Hepatocyte (in vitro differentiated cells): ENCODE measurements around the gene POU2AF1. TPM values are rescaled to one million over a fixed set of nuclear protein-coding genes. Genes with fewer than 3 reads are reported as not detected.

Source experiments
- DNase-seq: peaks from one replicate; pipeline ENCODE4 v3.0.0-alpha.2; 2016; ENCODE audit warnings: low spot score
- H2AFZ ChIP-seq: fragments of 200-600 bp; sonication (generic); 2 replicates; pipeline ENCODE4 v1.6.0; 2016; ENCODE audit warnings: antibody characterized with exemption, mild to moderate bottlenecking
- H3K27ac ChIP-seq: fragments of 200-600 bp; sonication (generic); 2 replicates; pipeline ENCODE4 v1.5.1; 2016; ENCODE audit warnings: mild to moderate bottlenecking
- H3K27me3 ChIP-seq: fragments of 200-600 bp; sonication (generic); 2 replicates; pipeline ENCODE4 v1.6.1; 2016
- H3K36me3 ChIP-seq: fragments of 200-600 bp; sonication (generic); replicated peaks from 2 replicates; pipeline ENCODE4 v1.5.1; 2016; ENCODE audit warnings: low read depth; ENCODE audit not compliant: insufficient read depth
- H3K4me1 ChIP-seq: fragments of 200-600 bp; sonication (generic); 2 replicates; pipeline ENCODE4 v1.5.1; 2016; ENCODE audit warnings: mild to moderate bottlenecking, moderate library complexity; ENCODE audit not compliant: insufficient read depth
- H3K4me2 ChIP-seq: fragments of 200-600 bp; sonication (generic); 2 replicates; pipeline ENCODE4 v1.6.0; 2016
- H3K4me3 ChIP-seq: fragments of 200-600 bp; sonication (generic); 2 replicates; pipeline ENCODE4 v1.5.1; 2016; ENCODE audit warnings: mild to moderate bottlenecking
- H3K79me2 ChIP-seq: fragments of 200-600 bp; sonication (generic); 2 replicates; pipeline ENCODE4 v1.6.0; 2017; ENCODE audit warnings: mild to moderate bottlenecking
- H3K9me2 ChIP-seq: fragments of 200-600 bp; sonication (generic); replicated peaks from 2 replicates; pipeline ENCODE4 v1.6.0; 2017; ENCODE audit warnings: mild to moderate bottlenecking; ENCODE audit not compliant: insufficient read depth
- H3K9me3 ChIP-seq: fragments of 200-600 bp; sonication (generic); 2 replicates; pipeline ENCODE4 v1.5.1; 2016; ENCODE audit warnings: low read depth, mild to moderate bottlenecking
- H4K20me1 ChIP-seq: fragments of 200-600 bp; sonication (generic); 2 replicates; pipeline ENCODE4 v1.6.0; 2016; ENCODE audit warnings: mild to moderate bottlenecking; ENCODE audit not compliant: insufficient read depth, poor library complexity, severe bottlenecking
- EZH2 ChIP-seq: fragments of 200-600 bp; sonication (generic); IDR thresholded peaks from 2 replicates; pipeline ENCODE4 v1.6.1; 2016; ENCODE audit warnings: antibody characterized with exemption, mild to moderate bottlenecking, borderline replicate concordance
- EZH2phosphoT487 ChIP-seq: fragments of 200-600 bp; sonication (generic); IDR thresholded peaks from one replicate; pipeline ENCODE4 v1.6.1; 2018; ENCODE audit warnings: antibody characterized with exemption, mild to moderate bottlenecking, low read depth, moderate library complexity; ENCODE audit not compliant: unreplicated experiment, severe bottlenecking
- WGBS: methylation state at CpG from one replicate; pipeline ENCODE4 v1.1.6; 2016; ENCODE audit warnings: low lambda C conversion rate; ENCODE audit errors: missing lambda C conversion rate; 5-methylcytosine and 5-hydroxymethylcytosine counted together
- polyA plus RNA-seq: library from polyadenylated mRNA; unstranded; fragments of >200 nt; fragmentation: Nextera tagmentation; extraction: Ambion mirVana; gene quantifications from 2 replicates; pipeline ENCODE4 v1.2.1, GENCODE V29; 2016
- total RNA-seq: library from RNA; depleted of rRNA; stranded (reverse); fragments of >200 nt; gene quantifications from 2 replicates; pipeline ENCODE4 v1.2.3, GENCODE V29; 2014
- TF ChIP-seq, protein P1 (sequence below): fragments of 200-600 bp; sonication (generic); IDR thresholded peaks from 2 replicates; pipeline ENCODE4 v1.5.1; 2016; ENCODE audit warnings: antibody characterized with exemption, mild to moderate bottlenecking; ENCODE audit not compliant: poor library complexity

The POU2AF1 gene
- total and polyA plus RNA-seq, 2 experiments from 2014 or later, result 0.06 to 0.23 TPM

DNA sequence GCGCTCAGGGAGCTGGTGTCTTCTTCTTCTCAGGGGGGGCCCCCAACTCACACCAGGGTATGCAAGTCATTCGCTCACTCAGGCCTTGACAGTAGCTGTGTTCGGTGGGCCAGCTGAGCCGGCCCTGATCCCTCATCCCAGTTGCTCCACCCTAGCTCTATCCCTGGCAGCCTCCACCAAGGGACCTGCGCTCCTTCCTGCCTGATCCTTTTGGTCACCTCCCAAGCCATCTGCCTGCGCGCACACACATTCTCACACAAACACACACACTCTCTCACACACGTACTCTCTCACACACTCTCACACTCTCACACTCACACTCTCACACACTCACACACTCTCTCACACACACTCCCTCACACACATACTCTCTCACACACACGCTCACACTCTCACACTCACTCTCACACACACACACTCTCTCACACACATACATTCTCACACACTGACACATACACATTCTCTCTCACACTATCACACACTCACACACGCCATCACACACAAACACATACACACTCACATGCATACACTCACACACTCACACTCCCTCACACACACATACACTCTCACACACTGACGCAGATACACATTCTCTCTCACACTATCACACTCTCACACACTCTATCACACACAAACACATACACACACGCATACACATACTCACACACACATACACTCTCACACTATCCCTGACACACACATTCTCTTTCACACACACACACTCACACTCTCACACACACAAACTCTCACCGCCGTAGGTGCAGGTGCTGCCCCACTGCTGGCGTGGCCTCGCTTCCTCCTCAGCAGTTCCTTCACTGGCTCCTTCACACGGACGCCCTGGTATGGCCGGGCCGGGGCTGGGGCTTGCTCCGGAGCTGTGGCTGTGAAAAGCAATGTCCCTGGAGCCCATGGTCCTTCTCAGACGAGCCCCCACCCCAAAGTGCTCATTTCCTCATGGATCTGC, 20.8 kb downstream of the POU2AF1 start:
- no peak for DNase-seq
- no peaks in the 10 kb centered on the region for H3K9me2 ChIP-seq
- no peaks in the 10 kb centered on the region for H3K27me3 ChIP-seq
- no peaks in the 10 kb centered on the region for H3K79me2 ChIP-seq
- TF ChIP-seq EZH2phosphoT487, result no peak
- TF ChIP-seq EZH2, result no peak
- TF ChIP-seq, protein P1, sequence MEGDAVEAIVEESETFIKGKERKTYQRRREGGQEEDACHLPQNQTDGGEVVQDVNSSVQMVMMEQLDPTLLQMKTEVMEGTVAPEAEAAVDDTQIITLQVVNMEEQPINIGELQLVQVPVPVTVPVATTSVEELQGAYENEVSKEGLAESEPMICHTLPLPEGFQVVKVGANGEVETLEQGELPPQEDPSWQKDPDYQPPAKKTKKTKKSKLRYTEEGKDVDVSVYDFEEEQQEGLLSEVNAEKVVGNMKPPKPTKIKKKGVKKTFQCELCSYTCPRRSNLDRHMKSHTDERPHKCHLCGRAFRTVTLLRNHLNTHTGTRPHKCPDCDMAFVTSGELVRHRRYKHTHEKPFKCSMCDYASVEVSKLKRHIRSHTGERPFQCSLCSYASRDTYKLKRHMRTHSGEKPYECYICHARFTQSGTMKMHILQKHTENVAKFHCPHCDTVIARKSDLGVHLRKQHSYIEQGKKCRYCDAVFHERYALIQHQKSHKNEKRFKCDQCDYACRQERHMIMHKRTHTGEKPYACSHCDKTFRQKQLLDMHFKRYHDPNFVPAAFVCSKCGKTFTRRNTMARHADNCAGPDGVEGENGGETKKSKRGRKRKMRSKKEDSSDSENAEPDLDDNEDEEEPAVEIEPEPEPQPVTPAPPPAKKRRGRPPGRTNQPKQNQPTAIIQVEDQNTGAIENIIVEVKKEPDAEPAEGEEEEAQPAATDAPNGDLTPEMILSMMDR, result no peak
- WGBS, result 87% methylated on average over 21 of the region's 22 CpGs
- no peak overlapping the region for H2AFZ ChIP-seq
- H3K9me3 ChIP-seq, result no peaks in the 10 kb centered on the region
- H3K4me1 ChIP-seq, result peaks cover 28% of the 10 kb centered on the region
- H3K4me3 ChIP-seq, result no peak overlapping the region
- H4K20me1 ChIP-seq, result no peaks in the 10 kb centered on the region
- H3K36me3 ChIP-seq, result no peaks in the 10 kb centered on the region
- no peak overlapping the region for H3K4me2 ChIP-seq
- H3K27ac ChIP-seq, result no peak overlapping the region

DNA sequence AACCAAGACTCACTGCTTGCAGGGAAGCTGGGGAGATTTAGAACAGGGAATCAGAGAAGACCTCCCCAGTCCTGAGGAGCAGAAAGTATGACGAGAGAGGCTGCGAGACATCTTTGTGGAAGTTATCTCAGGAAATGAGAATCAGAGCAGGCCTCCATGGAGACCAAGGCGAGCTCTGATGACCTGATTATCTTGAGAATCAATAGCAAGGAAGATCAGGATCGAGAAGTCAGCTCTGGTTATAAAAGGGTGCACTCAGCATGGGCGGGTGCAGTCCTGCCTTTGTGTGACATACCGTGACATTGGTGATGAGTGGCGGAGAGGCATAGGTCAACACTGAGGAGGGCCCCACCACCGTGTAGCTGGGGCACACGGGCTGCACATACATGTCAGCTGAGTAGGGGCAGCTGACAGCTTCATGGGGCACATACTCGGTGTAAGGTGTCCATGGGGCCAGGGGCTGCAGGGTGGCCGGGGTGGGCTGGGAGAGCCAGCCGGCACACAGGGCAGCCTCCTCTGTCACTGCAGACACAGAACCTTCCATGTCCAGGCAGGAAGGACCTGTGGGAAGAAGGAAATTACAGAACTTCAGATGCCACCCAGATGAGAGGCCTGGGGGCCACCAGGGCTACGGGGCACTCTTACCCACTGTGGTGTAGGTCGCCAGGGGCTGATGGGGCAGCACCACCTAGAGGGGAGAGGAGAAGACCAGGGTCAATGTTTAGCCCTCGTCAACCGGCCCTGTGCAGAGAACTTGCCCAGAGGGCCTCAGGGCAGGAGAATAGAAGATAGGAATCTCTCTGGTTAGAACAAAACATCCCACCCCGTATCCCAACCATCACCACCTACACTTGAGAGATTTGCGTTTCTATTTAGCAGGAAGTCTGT, 21.7 kb downstream of the POU2AF1 start:
- H3K9me3 ChIP-seq, result no peaks in the 10 kb centered on the region
- no peaks in the 10 kb centered on the region for H3K36me3 ChIP-seq
- no peaks in the 10 kb centered on the region for H4K20me1 ChIP-seq
- TF ChIP-seq, protein P1, result no peak
- TF ChIP-seq EZH2 (no peak), EZH2phosphoT487 (no peak)
- H3K4me3 ChIP-seq, result no peak overlapping the region
- no peaks in the 10 kb centered on the region for H3K9me2 ChIP-seq
- peaks cover 33% of the 10 kb centered on the region for H3K4me1 ChIP-seq
- 87% methylated on average over 18 of the region's 18 CpGs for WGBS
- H3K27me3 ChIP-seq, result no peaks in the 10 kb centered on the region
- H3K79me2 ChIP-seq, result no peaks in the 10 kb centered on the region
- H3K27ac ChIP-seq, result no peak overlapping the region
- H3K4me2 ChIP-seq, result no peak overlapping the region
- H2AFZ ChIP-seq, result no peak overlapping the region
- DNase-seq, result no peak

DNA sequence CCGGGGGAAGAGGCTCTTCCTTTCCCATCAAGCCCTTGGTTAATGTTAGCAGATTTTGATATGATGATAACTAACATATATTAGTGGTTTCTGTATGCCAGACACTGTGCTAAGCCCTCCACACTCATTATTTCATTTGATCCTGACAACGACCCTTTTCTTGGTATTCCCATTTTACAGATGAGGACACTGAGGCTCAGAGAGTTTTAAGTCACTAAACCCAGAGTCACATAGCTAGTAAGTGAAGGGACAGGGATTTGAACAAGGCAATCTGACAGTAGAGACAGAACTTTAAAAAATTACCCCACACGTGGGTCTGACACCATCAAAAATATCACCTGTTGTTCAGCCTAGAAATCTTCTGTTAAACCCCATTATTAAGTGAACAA, 22.4 kb downstream of the POU2AF1 start:
- H3K4me1 ChIP-seq, result peaks cover 40% of the 10 kb centered on the region
- H3K27ac ChIP-seq, result peak overlapping the region; percentile 4
- 91% methylated on average over 3 of the region's 3 CpGs for WGBS

More for the DNA sequence above, 22.4 kb downstream of the POU2AF1 start:
- Histone ChIP-seq H2AFZ (no peak overlapping the region), H3K9me2 (no peaks in the 10 kb centered on the region), H3K4me3 (no peak overlapping the region), H3K79me2 (no peaks in the 10 kb centered on the region), H3K27me3 (no peaks in the 10 kb centered on the region), H3K4me2 (no peak overlapping the region), H3K36me3 (no peaks in the 10 kb centered on the region), H3K9me3 (no peaks in the 10 kb centered on the region), H4K20me1 (no peaks in the 10 kb centered on the region)
- TF ChIP-seq, protein P1, result no peak
- no peak for TF ChIP-seq EZH2
- no peak for TF ChIP-seq EZH2phosphoT487
- DNase-seq, result no peak
